ENCODE data around the gene RIGI. TPM values are rescaled to one million over a fixed set of nuclear protein-coding genes. Genes with fewer than 3 reads are reported as not detected.

The RIGI gene
- total and polyA plus RNA-seq, 10 of the 15 experiments (the other 5 are each of a cell fraction or from before 2014, with no cell fraction given): 5.3 to 15.2 (median 9.1) TPM

DNA sequence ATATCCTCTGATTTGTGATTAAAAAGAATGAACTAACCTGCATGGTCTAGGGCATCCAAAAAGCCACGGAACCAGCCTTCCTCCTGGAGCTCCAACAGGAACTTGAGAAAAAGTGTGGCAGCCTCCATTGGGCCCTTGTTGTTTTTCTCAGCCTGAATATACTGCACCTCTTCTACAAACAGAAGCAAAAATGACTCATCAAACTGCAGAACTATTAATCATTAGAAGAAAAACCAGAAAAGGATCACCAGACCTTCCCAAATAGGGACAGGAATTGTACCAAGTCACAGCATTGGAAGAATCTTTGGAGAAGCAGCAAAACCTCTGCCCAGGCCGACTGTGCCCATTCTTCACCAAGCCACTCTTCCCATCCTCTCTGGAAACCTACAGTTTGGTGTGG is 25.2 kb downstream of the RIGI start:
- no peak overlapping the region for H3K27ac ChIP-seq (ENCODE audit: control insufficient read depth, insufficient read depth)
- intact Hi-C loops (cut with micrococcal nuclease; ENCODE audit: unreplicated experiment) (no loop called here), in situ Hi-C loops (cut with MboI) (no loop called here)
- FAIRE-seq (no peak), DNase-seq (ENCODE audit: low read depth, low spot score) (no peak), ATAC-seq (no peak)
- H3K9me3 ChIP-seq (replicated peaks; ENCODE audit: control insufficient read depth, insufficient read depth, low read length): no peaks in the 10 kb centered on the region; the same call in 2 of the 3 replicates
- POLR2A ChIA-PET: no interaction called here
- SMC1A ChIA-PET (ENCODE audit: uncharacterized antibody, unreplicated experiment): interaction anchor here (2.3 kb wide), 1 partner anchor 121 kb away, joined by 5 read pairs; no protein-coding TSS in a partner anchor
- RAD21 ChIA-PET (ENCODE audit: unreplicated experiment): no interaction called here
- peaks cover 0 to 5% of the 10 kb centered on the region in 2 experiments; a peak in 1 of 4 replicates for H3K36me3 ChIP-seq (ENCODE audit: control insufficient read depth in 2 of 2, insufficient read depth in 2 of 2, low read length in 1 of 2)
- H3K27me3 ChIP-seq (replicated peaks in 1 of 2; ENCODE audit: control insufficient read depth in 2 of 2, insufficient read depth in 2 of 2, low read length in 1 of 2): no peaks in the 10 kb centered on the region
- H3K4me2 ChIP-seq (ENCODE audit: control insufficient read depth, insufficient read depth): no peak overlapping the region
- TF ChIP-seq ATF7 (IDR thresholded peaks at IDR 0.05; ENCODE audit: low read depth): no peak
- H2AFZ ChIP-seq (ENCODE audit: control insufficient read depth, low read depth, low read length): no peak overlapping the region
- no peak overlapping the region for H3K4me3 ChIP-seq
- no peak overlapping the region for H3K9ac ChIP-seq (ENCODE audit: control insufficient read depth, insufficient read depth, low read length)
- WGBS (ENCODE audit: insufficient coverage, insufficient replicate concordance, low lambda C conversion rate, missing lambda C conversion rate): 77% methylated on average over 2 of the region's 2 CpGs
- no TSS peak for BruUV-seq (replicated peaks)
- H4K20me1 ChIP-seq (ENCODE audit: control insufficient read depth, insufficient read depth): no peaks in the 10 kb centered on the region
- CTCF ChIA-PET: no interaction called here
- H3K4me1 ChIP-seq (ENCODE audit: control insufficient read depth, insufficient read depth, low read length): no peaks in the 10 kb centered on the region
- H3K79me2 ChIP-seq (ENCODE audit: control insufficient read depth, insufficient read depth, low read length): no peaks in the 10 kb centered on the region

DNA sequence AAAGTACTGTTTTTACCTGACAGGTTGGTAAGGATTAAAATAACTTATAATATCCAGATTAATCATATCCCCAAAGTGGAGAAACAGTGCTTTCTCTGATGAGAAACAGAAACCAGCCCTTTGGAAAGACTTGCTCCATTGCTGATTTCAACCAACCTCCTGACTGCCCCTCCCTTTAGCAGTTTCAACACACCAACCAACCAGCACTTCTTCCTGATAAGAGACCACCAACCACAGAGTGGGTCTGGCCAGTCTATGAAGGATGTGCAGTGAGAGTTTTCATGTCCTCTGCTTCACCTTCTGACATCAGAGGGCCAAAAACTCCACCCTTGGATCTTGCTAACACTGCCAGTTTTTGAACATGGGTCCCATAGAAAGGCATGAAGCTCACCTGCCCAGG is 28.1 kb downstream of the RIGI start:
- in situ Hi-C loops (cut with MboI): no loop called here
- intact Hi-C loops (cut with micrococcal nuclease; ENCODE audit: unreplicated experiment): no loop called here
- H4K20me1 ChIP-seq (ENCODE audit: control insufficient read depth, insufficient read depth): no peaks in the 10 kb centered on the region
- SMC1A ChIA-PET (ENCODE audit: uncharacterized antibody, unreplicated experiment): no interaction called here
- H3K27me3 ChIP-seq (replicated peaks in 1 of 2; ENCODE audit: control insufficient read depth in 2 of 2, insufficient read depth in 2 of 2, low read length in 1 of 2): no peaks in the 10 kb centered on the region
- H2AFZ ChIP-seq (ENCODE audit: control insufficient read depth, low read depth, low read length): no peak overlapping the region
- H3K4me2 ChIP-seq (ENCODE audit: control insufficient read depth, insufficient read depth): no peak overlapping the region
- RAD21 ChIA-PET (ENCODE audit: unreplicated experiment): no interaction called here
- H3K79me2 ChIP-seq (ENCODE audit: control insufficient read depth, insufficient read depth, low read length): no peaks in the 10 kb centered on the region
- BruUV-seq (replicated peaks): no TSS peak
- H3K27ac ChIP-seq (ENCODE audit: control insufficient read depth, insufficient read depth): no peak overlapping the region
- no peaks in the 10 kb centered on the region; the same call in 2 of the 3 replicates for H3K9me3 ChIP-seq (replicated peaks; ENCODE audit: control insufficient read depth, insufficient read depth, low read length)
- POLR2A ChIA-PET: no interaction called here
- H3K4me3 ChIP-seq: no peak overlapping the region
- CTCF ChIA-PET: interaction anchor here (0.8 kb wide), 1 partner anchor 77 kb away, joined by 3 read pairs; no protein-coding TSS in a partner anchor
- TF ChIP-seq EZH2 (IDR thresholded peaks at IDR 0.05; ENCODE audit: borderline replicate concordance, control insufficient read depth, low read depth, low read length) (no peak), KAT2A (conservative IDR thresholded peaks at IDR 0.05; ENCODE audit: control insufficient read depth, low read depth, low read length) (no peak), BRCA1 (IDR thresholded peaks at IDR 0.05; ENCODE audit: low read depth, low read length) (no peak), ZNF207 (IDR thresholded peaks at IDR 0.05; ENCODE audit: borderline replicate concordance) (no peak), RAD21 (IDR thresholded peaks at IDR 0.05; ENCODE audit: insufficient read depth, low read depth, low read length) (no peak), YY1 (IDR thresholded peaks at IDR 0.05; ENCODE audit: low read depth, low read length) (no peak), BCL11A (IDR thresholded peaks at IDR 0.05; ENCODE audit: low read depth, low read length) (no peak), LARP7 (IDR thresholded peaks at IDR 0.05) (no peak), RBBP5 (conservative IDR thresholded peaks at IDR 0.05) (no peak), CBX3 (IDR thresholded peaks at IDR 0.05; ENCODE audit: borderline replicate concordance, low read depth) (no peak), ETV6 (conservative IDR thresholded peaks at IDR 0.05 in 1 of 2, IDR thresholded peaks at IDR 0.05 in 1 of 2; ENCODE audit: borderline replicate concordance in 1 of 2, low read depth in 1 of 2) (no peak), CBFB (IDR thresholded peaks at IDR 0.05; ENCODE audit: low read depth) (no peak), BMI1 (IDR thresholded peaks at IDR 0.05; ENCODE audit: borderline replicate concordance) (no peak), IKZF2 (IDR thresholded peaks at IDR 0.05) (no peak), NFYB (IDR thresholded peaks at IDR 0.05; ENCODE audit: insufficient read depth, low read depth, low read length) (no peak), CEBPB (IDR thresholded peaks at IDR 0.05; ENCODE audit: borderline replicate concordance in 1 of 2, low read depth in 2 of 2, low read length in 2 of 2) (no peak), SMARCA5 (IDR thresholded peaks at IDR 0.05) (no peak)
- TF ChIP-seq, protein P1, sequence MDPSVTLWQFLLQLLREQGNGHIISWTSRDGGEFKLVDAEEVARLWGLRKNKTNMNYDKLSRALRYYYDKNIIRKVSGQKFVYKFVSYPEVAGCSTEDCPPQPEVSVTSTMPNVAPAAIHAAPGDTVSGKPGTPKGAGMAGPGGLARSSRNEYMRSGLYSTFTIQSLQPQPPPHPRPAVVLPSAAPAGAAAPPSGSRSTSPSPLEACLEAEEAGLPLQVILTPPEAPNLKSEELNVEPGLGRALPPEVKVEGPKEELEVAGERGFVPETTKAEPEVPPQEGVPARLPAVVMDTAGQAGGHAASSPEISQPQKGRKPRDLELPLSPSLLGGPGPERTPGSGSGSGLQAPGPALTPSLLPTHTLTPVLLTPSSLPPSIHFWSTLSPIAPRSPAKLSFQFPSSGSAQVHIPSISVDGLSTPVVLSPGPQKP (IDR thresholded peaks at IDR 0.05; ENCODE audit: low read depth, low read length): no peak
- no peak overlapping the region for H3K9ac ChIP-seq (ENCODE audit: control insufficient read depth, insufficient read depth, low read length)
- FAIRE-seq (no peak), ATAC-seq (no peak), DNase-seq (ENCODE audit: low read depth, low spot score) (no peak)
- peaks cover 0 to 8% of the 10 kb centered on the region in 2 experiments; a peak in 1 of 4 replicates for H3K36me3 ChIP-seq (ENCODE audit: control insufficient read depth in 2 of 2, insufficient read depth in 2 of 2, low read length in 1 of 2)
- no peaks in the 10 kb centered on the region for H3K4me1 ChIP-seq (ENCODE audit: control insufficient read depth, insufficient read depth, low read length)

Measured in GM12878 (cell line).